ENCODE results near the gene OSBP2.

GRCh38 chr22:30837531-30837930 is 142.9 kb downstream of the OSBP2 start:
- TF ChIP-seq POLR2A (IDR thresholded peaks at IDR 0.05): no peak
- TF ChIP-seq, protein P1, sequence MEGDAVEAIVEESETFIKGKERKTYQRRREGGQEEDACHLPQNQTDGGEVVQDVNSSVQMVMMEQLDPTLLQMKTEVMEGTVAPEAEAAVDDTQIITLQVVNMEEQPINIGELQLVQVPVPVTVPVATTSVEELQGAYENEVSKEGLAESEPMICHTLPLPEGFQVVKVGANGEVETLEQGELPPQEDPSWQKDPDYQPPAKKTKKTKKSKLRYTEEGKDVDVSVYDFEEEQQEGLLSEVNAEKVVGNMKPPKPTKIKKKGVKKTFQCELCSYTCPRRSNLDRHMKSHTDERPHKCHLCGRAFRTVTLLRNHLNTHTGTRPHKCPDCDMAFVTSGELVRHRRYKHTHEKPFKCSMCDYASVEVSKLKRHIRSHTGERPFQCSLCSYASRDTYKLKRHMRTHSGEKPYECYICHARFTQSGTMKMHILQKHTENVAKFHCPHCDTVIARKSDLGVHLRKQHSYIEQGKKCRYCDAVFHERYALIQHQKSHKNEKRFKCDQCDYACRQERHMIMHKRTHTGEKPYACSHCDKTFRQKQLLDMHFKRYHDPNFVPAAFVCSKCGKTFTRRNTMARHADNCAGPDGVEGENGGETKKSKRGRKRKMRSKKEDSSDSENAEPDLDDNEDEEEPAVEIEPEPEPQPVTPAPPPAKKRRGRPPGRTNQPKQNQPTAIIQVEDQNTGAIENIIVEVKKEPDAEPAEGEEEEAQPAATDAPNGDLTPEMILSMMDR (IDR thresholded peaks at IDR 0.05 in 8 of 11, conservative IDR thresholded peaks at IDR 0.05 in 3 of 11): no peak
- TF ChIP-seq POLR2AphosphoS5 (IDR thresholded peaks at IDR 0.05): no peak
